HUDEP-2 (cell line): Measurements from ENCODE around the gene FOXS1.
"Not testable (repeated sequence)": the region's sequence is repeated elsewhere in the genome, so short reads cannot be mapped to it uniquely, and the experiment has no call there.

ENCODE experiments used
- DNase-seq, 76 experiments: peaks; one replicate each; lab custom pipeline; 2025; ENCODE audit not compliant: unreplicated experiment in 76 of 76; lab: John Stamatoyannopoulos, UW

The FOXS1 gene

GRCh38 chr20:31840906-31841816 lies 4.2 kb downstream of the FOXS1 start:
- DNase-seq, result no peak

GRCh38 chr20:31839782-31840487 lies 5.5 kb downstream of the FOXS1 start:
- no peak for DNase-seq

GRCh38 chr20:31838646-31839292 lies 6.6 kb downstream of the FOXS1 start:
- DNase-seq, result peak in 5 of 76 experiments; percentile 3 to 24 (median 11)

- peak in 3 of 76 experiments; percentile 1 to 13 (median 4) for DNase-seq
Measured at GRCh38 chr20:31837896-31838397, 7.5 kb downstream of the FOXS1 start.

GRCh38 chr20:31836853-31837608 lies 8.4 kb downstream of the FOXS1 start:
- DNase-seq, result no peak

GRCh38 chr20:31835977-31836852 lies 9.2 kb downstream of the FOXS1 start:
- peak in 69 of 76 experiments; percentile 7 to 86 (median 54) for DNase-seq

GRCh38 chr20:31835554-31835953 lies 9.8 kb downstream of the FOXS1 start:
- DNase-seq, result no peak

- no peak for DNase-seq
Measured at GRCh38 chr20:31833931-31834521, 11.4 kb downstream of the FOXS1 start.

GRCh38 chr20:31833130-31833930 lies 12.1 kb downstream of the FOXS1 start:
- DNase-seq, result peak in 48 of 76 experiments; percentile 0 to 70 (median 32)

- no peak for DNase-seq
Measured at GRCh38 chr20:31831771-31832306, 13.6 kb downstream of the FOXS1 start.

GRCh38 chr20:31831211-31831610 lies 14.2 kb downstream of the FOXS1 start:
- no peak for DNase-seq

- no peak for DNase-seq
Measured at GRCh38 chr20:31830406-31830981, 14.9 kb downstream of the FOXS1 start.

- DNase-seq, result no peak
Measured at GRCh38 chr20:31829731-31830130, 15.7 kb downstream of the FOXS1 start.

- DNase-seq, result not testable (repeated sequence)
Measured at GRCh38 chr20:31828016-31828415, 17.4 kb downstream of the FOXS1 start.

GRCh38 chr20:31827059-31827458 lies 18.3 kb downstream of the FOXS1 start:
- DNase-seq, result no peak

- no peak for DNase-seq
Measured at GRCh38 chr20:31826074-31826473, 19.3 kb downstream of the FOXS1 start.

GRCh38 chr20:31824554-31825313 lies 20.7 kb downstream of the FOXS1 start:
- DNase-seq, result no peak
